Left ventricle myocardium inferior (tissue), 1 donor: ENCODE results near the gene DIAPH3. TPM values are rescaled to one million over a fixed set of nuclear protein-coding genes. Genes with fewer than 3 reads are reported as not detected.

Source experiments
- DNase-seq: peaks from one replicate; pipeline ENCODE4 v3.0.0-alpha.2; 2020
- H3K27ac ChIP-seq: fragments of 200-600 bp; replicated peaks from 2 replicates; pipeline ENCODE4 v1.8.0; 2021
- H3K27me3 ChIP-seq: fragments of 200-600 bp; 2 replicates; pipeline ENCODE4 v1.8.0; 2021; ENCODE audit warnings: low read depth
- H3K36me3 ChIP-seq: fragments of 200-600 bp; 2 replicates; pipeline ENCODE4 v1.8.0; 2021
- H3K4me1 ChIP-seq: fragments of 200-600 bp; 2 replicates; pipeline ENCODE4 v1.8.0; 2021
- H3K4me3 ChIP-seq: fragments of 200-600 bp; 2 replicates; pipeline ENCODE4 v1.8.0; 2021; ENCODE audit warnings: mild to moderate bottlenecking, moderate library complexity
- H3K9me3 ChIP-seq: fragments of 200-600 bp; replicated peaks from 2 replicates; pipeline ENCODE4 v1.8.0; 2021
- intact Hi-C: fragments of 100-400 bp; cut with micrococcal nuclease; formaldehyde crosslinking; loops from one replicate; pipeline ENCODE4 v1.11.0; 2022
- total RNA-seq: library from RNA; stranded (reverse); fragmentation: NEBNext Ultra II Directional; extraction: Animal tissue kit (Norgen Biotek cat#: 25700); gene quantifications from one replicate; pipeline ENCODE4 v1.2.1, GENCODE V29; 2021
- TF ChIP-seq, protein P1 (sequence below): fragments of 200-600 bp; IDR thresholded peaks from 2 replicates; pipeline ENCODE4 v1.8.0; 2021; ENCODE audit warnings: antibody characterized with exemption, mild to moderate bottlenecking, borderline replicate concordance
- donor health status: DM: no; HTN: yes; CAD: no; lungs with severe emphysema.

The DIAPH3 gene
- total RNA-seq, 1 donor from 2014 or later, result 0.25 TPM

DNA sequence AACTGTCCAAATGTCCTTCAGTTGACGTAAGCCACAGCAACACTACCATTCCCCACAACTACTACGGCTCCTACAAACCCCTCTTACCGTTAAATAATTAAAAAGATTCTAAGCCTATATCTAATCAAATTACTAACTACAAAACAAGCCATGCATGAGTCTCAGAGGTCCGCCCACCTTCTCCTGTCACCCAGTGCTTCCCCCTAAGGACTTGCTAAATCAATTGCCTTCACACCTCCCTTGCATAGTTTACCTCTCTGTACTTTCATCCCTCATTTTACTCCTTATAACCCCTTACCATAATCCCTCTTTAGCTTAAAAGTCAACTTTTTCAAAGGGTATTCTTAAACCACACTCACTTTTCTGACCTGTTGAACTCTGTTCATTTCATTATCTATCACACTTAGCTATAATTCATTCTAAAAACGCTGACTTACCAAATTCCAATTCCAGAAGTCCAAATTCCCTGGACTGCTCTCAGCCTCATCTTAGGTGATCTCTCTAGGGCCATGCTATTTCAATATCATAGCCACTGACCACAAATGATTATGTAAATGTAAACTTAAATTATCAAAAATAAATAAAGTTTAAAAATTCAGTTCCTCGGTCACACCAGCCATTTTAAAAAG, 187.8 kb downstream of the DIAPH3 start:
- Histone ChIP-seq H3K9me3 (no peaks in the 10 kb centered on the region), H3K27ac (no peak overlapping the region), H3K36me3 (no peaks in the 10 kb centered on the region), H3K27me3 (no peaks in the 10 kb centered on the region), H3K4me1 (no peaks in the 10 kb centered on the region), H3K4me3 (no peak overlapping the region)
- TF ChIP-seq, protein P1, sequence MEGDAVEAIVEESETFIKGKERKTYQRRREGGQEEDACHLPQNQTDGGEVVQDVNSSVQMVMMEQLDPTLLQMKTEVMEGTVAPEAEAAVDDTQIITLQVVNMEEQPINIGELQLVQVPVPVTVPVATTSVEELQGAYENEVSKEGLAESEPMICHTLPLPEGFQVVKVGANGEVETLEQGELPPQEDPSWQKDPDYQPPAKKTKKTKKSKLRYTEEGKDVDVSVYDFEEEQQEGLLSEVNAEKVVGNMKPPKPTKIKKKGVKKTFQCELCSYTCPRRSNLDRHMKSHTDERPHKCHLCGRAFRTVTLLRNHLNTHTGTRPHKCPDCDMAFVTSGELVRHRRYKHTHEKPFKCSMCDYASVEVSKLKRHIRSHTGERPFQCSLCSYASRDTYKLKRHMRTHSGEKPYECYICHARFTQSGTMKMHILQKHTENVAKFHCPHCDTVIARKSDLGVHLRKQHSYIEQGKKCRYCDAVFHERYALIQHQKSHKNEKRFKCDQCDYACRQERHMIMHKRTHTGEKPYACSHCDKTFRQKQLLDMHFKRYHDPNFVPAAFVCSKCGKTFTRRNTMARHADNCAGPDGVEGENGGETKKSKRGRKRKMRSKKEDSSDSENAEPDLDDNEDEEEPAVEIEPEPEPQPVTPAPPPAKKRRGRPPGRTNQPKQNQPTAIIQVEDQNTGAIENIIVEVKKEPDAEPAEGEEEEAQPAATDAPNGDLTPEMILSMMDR, result no peak
- DNase-seq, result no peak
- intact Hi-C loops, result no loop called here

DNA sequence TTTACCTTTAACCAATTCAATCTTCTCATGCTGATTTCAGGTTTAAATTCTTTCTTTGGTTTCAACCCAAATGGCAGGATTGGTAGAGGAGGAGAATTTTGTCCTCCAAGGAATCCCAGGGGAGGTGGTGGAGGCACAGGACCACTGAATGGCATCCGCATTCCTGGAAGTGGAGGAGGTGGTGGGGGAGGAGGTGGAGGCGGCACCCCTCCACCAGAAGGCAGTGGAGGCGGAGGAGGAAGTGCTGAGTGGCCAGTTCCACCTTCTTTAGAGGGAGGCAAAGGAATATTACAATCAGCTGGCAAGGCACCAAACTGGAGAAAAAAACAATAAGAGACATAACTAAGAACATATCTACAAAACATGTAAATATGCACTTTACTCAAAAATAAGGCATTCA, 192.9 kb downstream of the DIAPH3 start:
- Histone ChIP-seq H3K27me3 (no peaks in the 10 kb centered on the region), H3K36me3 (no peaks in the 10 kb centered on the region), H3K27ac (no peak overlapping the region), H3K4me1 (no peaks in the 10 kb centered on the region), H3K9me3 (no peaks in the 10 kb centered on the region), H3K4me3 (no peak overlapping the region)
- DNase-seq, result no peak
- TF ChIP-seq, protein P1, result no peak
- intact Hi-C loops, result no loop called here

DNA sequence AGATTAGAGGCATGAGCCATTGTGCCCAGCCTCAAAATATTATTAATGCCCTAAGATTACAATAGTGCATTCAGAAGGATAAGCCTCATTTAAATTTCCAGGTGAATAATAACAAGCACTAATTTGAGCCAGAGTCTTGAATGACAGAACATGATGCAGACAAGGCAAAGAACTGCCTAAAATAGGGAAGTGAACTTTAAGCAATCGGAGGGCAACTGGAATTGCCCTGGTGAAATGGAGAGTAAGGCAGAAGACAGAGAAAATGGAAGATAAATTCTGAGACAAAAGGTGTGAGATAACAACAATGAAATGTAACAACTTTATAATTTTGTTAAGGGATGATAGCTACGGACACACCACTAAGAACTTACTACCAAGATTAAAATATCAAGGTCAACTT, 199.9 kb downstream of the DIAPH3 start:
- DNase-seq, result no peak
- intact Hi-C loops, result no loop called here
- no peaks in the 10 kb centered on the region for H3K9me3 ChIP-seq
- H3K27ac ChIP-seq, result no peak overlapping the region
- no peaks in the 10 kb centered on the region for H3K36me3 ChIP-seq
- H3K27me3 ChIP-seq, result no peaks in the 10 kb centered on the region
- no peaks in the 10 kb centered on the region for H3K4me1 ChIP-seq
- TF ChIP-seq, protein P1, result no peak
- H3K4me3 ChIP-seq, result no peak overlapping the region

DNA sequence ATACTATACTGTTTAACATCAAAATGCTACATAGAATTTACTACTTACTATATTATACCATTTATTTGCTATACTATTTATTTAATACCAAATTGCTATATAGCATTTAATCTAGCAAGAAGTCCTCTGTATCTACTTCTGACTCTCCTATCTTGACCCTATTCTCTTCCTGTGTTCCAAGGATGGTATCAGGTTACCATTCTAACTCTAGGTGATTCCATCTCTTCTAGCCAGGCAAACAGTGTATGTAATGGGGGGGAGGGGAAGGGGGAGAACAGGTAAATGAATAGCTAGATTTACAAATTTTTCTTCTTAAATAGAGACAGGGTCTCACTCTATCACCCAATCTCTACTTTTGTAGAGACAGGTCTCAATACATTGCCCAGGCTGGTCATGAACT, 200.3 kb downstream of the DIAPH3 start:
- TF ChIP-seq, protein P1, result no peak
- H3K9me3 ChIP-seq, result no peaks in the 10 kb centered on the region

DNA sequence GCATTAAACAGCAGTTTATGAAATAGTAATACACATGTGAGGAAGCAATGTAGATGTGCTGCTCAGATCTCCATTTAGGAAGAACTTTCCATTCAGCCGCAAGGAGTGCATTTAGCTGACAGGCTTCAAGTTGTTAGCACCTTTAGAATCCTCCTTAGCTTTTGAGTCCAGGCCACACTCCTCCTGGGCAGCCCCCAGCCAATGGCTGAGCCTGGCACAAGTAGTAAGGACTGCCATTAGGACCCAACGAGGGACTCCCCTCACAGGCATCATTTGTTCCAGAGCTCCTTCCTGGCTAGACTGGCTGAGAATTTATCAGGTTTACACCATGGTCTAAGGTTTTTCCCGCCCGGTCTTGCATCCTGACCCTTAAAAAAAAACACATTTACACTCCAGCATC, 201.4 kb downstream of the DIAPH3 start:
- TF ChIP-seq, protein P1, result no peak
- Histone ChIP-seq H3K4me3 (no peak overlapping the region), H3K4me1 (no peaks in the 10 kb centered on the region), H3K9me3 (no peaks in the 10 kb centered on the region), H3K27me3 (no peaks in the 10 kb centered on the region), H3K36me3 (no peaks in the 10 kb centered on the region), H3K27ac (no peak overlapping the region)
- no peak for DNase-seq
- intact Hi-C loops, result no loop called here

More for the DNA sequence above, 200.3 kb downstream of the DIAPH3 start:
- Histone ChIP-seq H3K4me3 (no peak overlapping the region), H3K36me3 (no peaks in the 10 kb centered on the region), H3K27me3 (no peaks in the 10 kb centered on the region), H3K4me1 (no peaks in the 10 kb centered on the region), H3K27ac (no peak overlapping the region)
- DNase-seq, result no peak
- intact Hi-C loops, result no loop called here
